ENCODE measurements around the gene BRME1.

DNA sequence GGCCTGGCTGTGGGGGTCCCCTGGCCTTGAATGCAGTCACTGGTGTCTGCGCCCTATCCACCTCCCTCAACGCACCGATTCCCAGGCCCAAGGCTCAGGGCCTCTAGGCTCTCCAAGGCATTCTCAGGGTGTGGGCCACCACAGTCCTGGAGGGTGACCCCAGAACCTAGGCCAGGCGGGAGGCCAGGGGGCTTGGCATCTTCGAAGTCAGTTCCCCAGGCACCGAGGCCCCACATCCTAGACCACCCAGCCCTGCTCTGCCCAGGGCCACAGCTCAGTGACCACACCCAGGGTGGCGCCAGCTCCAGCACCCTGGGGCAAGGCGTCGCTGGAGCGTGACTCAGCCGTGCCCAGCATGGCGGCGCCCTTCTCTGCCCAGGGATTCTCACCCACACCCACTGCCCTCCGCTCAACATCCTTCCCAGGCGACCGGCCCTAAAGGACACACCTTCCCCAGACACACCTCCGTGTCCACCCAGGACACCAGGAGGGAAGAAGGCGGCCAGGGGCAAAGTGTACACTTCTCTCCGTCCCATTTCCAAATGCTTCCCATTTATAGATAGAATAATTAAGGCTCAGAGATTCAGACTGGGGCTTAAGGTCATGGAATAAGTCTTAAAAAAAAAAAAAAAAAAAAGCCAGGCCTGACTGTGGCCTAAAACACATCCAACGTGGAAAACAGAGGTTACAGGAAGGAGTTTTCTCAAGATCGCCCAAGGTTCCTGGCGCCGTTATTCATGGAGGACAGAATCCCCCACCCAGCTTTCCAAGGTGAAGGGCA, 65.4 kb downstream of the BRME1 start:
- TF ChIP-seq FOXK2 (IDR thresholded peaks at IDR 0.05) = no peak
- TF ChIP-seq CTBP1 (IDR thresholded peaks at IDR 0.05; ENCODE audit: borderline replicate concordance) = no peak
- no peak for TF ChIP-seq ELF4 (IDR thresholded peaks at IDR 0.05)
- TF ChIP-seq SUZ12 (IDR thresholded peaks at IDR 0.05) = no peak
- no peak for TF ChIP-seq SP1 (IDR thresholded peaks at IDR 0.05)
- no peak for TF ChIP-seq FOXM1 (IDR thresholded peaks at IDR 0.05; ENCODE audit: borderline replicate concordance)
- no peak for TF ChIP-seq L3MBTL2 (conservative IDR thresholded peaks at IDR 0.05)
- no peak for TF ChIP-seq TARDBP (IDR thresholded peaks at IDR 0.05)
- TF ChIP-seq NFRKB (IDR thresholded peaks at IDR 0.05) = no peak
- TF ChIP-seq, protein P1, sequence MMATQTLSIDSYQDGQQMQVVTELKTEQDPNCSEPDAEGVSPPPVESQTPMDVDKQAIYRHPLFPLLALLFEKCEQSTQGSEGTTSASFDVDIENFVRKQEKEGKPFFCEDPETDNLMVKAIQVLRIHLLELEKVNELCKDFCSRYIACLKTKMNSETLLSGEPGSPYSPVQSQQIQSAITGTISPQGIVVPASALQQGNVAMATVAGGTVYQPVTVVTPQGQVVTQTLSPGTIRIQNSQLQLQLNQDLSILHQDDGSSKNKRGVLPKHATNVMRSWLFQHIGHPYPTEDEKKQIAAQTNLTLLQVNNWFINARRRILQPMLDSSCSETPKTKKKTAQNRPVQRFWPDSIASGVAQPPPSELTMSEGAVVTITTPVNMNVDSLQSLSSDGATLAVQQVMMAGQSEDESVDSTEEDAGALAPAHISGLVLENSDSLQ (IDR thresholded peaks at IDR 0.05) = no peak
- TF ChIP-seq ZNF384 (IDR thresholded peaks at IDR 0.05) = no peak
- TF ChIP-seq LEF1 (IDR thresholded peaks at IDR 0.05; ENCODE audit: borderline replicate concordance) = no peak
- TF ChIP-seq HDGF (IDR thresholded peaks at IDR 0.05; ENCODE audit: borderline replicate concordance) = no peak
